ENCODE measurements around the gene CDK6. TPM values are rescaled to one million over a fixed set of nuclear protein-coding genes. Genes with fewer than 3 reads are reported as not detected.

The CDK6 gene
- total RNA-seq, 2 experiments from 2014 or later: 84.1 to 95.4 TPM

DNA sequence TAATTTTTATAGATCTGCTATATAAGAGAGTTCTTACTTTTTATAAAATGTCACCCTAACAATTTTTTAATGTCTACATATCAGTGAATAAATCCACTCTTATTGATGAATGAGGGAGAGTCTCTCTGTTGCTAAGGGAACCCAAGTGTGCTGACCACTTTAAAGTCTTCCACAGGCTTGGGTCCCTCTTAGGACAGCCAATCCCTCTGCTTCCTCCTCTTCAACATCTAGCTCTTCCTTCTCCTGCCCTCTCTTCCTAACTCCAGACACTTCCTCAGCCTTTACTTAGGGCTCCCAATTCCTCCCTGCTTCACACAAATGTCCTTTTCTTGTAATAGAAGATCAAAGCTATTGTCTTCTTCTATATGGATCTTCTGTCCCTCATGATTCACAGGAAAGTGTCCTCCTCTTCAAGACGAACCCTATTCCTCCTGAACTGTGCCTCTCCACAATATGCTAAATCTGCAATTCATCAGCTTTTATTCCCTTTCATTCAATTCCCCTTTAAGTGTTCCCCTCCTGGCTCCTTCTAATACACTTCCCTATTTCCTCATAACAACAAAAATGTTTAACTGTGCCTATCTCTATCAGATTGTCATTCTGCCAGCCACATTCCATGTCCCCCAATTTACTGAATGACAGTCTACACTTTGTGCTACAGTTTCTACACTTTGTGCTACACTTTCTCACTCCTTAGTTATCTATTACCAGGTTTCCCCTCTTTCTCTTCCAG lies 37.7 kb downstream of the CDK6 start:
- Mint-ChIP-seq H3K9me3 (peaks cover 7% of the 10 kb centered on the region), H3K4me1 (peaks cover 13% of the 10 kb centered on the region), H3K4me3 (no peak overlapping the region), H3K27me3 (no peaks in the 10 kb centered on the region), H3K36me3 (ENCODE audit: low read depth) (peaks cover 20% of the 10 kb centered on the region), H3K27ac (no peak overlapping the region)
- DNase-seq: no peak
- POLR2A ChIA-PET: no interaction called here
- CTCF ChIA-PET: interaction anchor here (1.7 kb wide), 1 partner anchor 157 kb away, joined by 4 read pairs; no protein-coding TSS in a partner anchor

DNA sequence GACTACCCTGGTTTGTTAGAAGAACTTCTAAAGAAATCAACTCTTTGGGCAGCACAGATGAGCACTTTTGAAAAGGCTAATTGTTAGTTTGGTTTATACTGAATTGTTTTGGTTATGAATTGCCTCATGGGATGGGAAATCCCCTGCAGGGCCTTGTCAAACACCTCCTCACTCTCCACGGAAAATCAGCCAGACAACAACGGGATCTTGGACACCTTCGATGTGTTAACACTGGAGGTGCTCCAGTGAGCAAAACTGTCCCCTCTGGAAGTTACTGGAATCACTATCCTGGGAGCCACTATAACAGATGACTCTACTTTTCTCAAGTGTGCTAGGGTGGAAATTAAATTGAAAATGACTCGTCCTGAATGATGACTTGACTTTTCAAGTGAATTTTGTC lies 38.7 kb downstream of the CDK6 start:
- POLR2A ChIA-PET: no interaction called here
- CTCF ChIA-PET: no interaction called here
- no peaks in the 10 kb centered on the region for H3K9me3 Mint-ChIP-seq
- peaks cover 19% of the 10 kb centered on the region for H3K36me3 Mint-ChIP-seq (ENCODE audit: low read depth)
- no peaks in the 10 kb centered on the region for H3K27me3 Mint-ChIP-seq
- H3K4me3 Mint-ChIP-seq: no peak overlapping the region
- peaks cover 23% of the 10 kb centered on the region for H3K4me1 Mint-ChIP-seq
- H3K27ac Mint-ChIP-seq: no peak overlapping the region
- no peak for DNase-seq

DNA sequence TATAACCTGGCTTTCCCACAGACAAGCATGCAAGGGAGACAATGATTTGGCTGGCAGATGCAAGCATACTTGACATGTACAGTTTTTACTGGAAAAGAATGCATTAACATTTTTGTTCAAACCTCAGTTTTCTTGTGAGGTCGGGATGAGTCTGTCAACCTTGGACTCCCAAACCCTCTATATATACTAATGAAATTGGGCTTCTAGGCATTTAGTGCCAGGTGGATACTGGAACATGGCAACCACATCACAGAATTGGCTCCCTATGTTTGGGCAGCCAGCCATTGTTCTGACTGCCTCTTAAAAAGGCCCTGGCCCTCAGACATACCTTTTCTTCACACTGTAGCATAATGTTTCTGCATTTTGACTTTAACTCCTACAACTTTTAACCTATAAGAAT lies 39.1 kb downstream of the CDK6 start:
- Mint-ChIP-seq H3K9me3 (peaks cover 3% of the 10 kb centered on the region), H3K4me1 (peaks cover 27% of the 10 kb centered on the region), H3K27me3 (no peaks in the 10 kb centered on the region), H3K4me3 (no peak overlapping the region), H3K27ac (no peak overlapping the region), H3K36me3 (ENCODE audit: low read depth) (peaks cover 23% of the 10 kb centered on the region)
- DNase-seq: no peak
- ChIA-PET CTCF (interaction anchor here (1.1 kb wide), 1 partner anchor 22 kb away, joined by 3 read pairs; no protein-coding TSS in a partner anchor), POLR2A (no interaction called here)

DNA sequence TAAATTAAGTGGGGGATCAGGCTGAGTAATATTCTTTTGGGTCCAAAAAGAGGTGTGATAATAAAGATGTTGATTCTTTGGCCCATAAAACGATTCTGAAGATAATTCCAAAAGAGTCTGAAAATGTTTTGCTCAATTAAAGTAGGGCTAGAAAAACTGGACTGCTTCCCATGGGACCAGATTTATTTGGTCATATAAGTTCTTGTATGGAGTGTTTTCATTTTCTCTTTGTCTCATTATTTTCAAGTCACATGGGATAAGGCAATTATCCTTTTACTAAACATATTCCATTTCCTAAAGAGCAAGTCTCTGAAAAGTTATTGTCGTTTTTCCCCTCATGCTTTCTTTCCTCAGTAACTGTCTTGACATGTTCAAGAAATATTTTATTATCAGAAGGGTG lies 41.5 kb downstream of the CDK6 start:
- peaks cover 14% of the 10 kb centered on the region for H3K9me3 Mint-ChIP-seq
- peaks cover 44% of the 10 kb centered on the region for H3K36me3 Mint-ChIP-seq (ENCODE audit: low read depth)
- DNase-seq: no peak
- H3K27me3 Mint-ChIP-seq: no peaks in the 10 kb centered on the region
- no peak overlapping the region for H3K27ac Mint-ChIP-seq
- peaks cover 30% of the 10 kb centered on the region for H3K4me1 Mint-ChIP-seq
- ChIA-PET CTCF (no interaction called here), POLR2A (no interaction called here)
- H3K4me3 Mint-ChIP-seq: no peak overlapping the region

DNA sequence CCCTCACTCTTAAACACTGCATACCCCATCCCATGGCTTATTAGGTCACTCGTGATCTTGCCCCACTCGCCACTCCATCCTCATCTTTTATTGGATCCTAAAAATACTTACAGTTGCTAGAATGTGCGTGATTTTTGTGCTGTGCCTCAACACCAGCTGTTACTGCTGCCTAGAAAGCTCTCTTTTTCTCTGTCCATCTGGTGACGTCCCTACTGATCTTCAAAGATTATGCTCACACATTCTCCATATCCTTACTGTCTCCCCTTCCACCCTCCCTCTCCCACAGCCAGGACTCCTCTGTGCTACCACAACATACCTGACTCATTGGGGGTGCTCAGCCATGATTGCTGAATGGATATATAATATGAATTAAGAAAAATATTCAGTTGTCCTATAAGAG lies 42.0 kb downstream of the CDK6 start:
- peaks cover 18% of the 10 kb centered on the region for H3K9me3 Mint-ChIP-seq
- POLR2A ChIA-PET: no interaction called here
- no peak for DNase-seq
- H3K4me3 Mint-ChIP-seq: no peak overlapping the region
- no peaks in the 10 kb centered on the region for H3K27me3 Mint-ChIP-seq
- H3K27ac Mint-ChIP-seq: no peak overlapping the region
- CTCF ChIA-PET: interaction anchor here (1.4 kb wide), 1 partner anchor 22 kb away, joined by 3 read pairs; no protein-coding TSS in a partner anchor
- peaks cover 31% of the 10 kb centered on the region for H3K4me1 Mint-ChIP-seq
- peaks cover 48% of the 10 kb centered on the region for H3K36me3 Mint-ChIP-seq (ENCODE audit: low read depth)

DNA sequence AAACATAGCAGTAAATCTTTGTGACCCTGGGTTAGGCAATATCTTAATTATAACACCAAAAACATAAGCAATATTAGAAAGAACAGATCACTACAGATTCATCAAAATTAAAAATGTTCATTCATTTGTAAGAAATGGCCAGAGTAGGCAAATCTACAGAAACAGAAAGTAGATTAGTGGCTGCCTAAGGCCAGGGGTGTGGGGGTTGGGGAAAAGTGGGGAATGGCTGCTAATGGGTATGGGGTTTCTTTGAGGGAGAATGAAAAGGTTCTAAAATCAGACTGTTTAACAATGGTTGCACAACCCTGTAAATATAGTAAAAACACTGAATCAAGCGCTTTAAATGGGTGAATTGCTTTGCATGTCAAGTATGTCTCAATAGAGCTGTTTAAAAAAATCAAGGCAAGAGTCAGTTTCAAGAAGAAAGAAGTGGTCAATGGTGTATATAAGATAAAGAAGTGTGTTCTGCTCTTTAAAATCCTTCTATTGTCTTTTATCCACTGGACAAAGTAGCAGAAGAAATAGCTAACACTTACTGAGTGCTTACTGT lies 42.6 kb downstream of the CDK6 start:
- Mint-ChIP-seq H3K27me3 (no peaks in the 10 kb centered on the region), H3K27ac (no peak overlapping the region), H3K36me3 (ENCODE audit: low read depth) (peaks cover 54% of the 10 kb centered on the region), H3K4me3 (no peak overlapping the region), H3K9me3 (peaks cover 22% of the 10 kb centered on the region), H3K4me1 (peaks cover 34% of the 10 kb centered on the region)
- CTCF ChIA-PET: interaction anchor here (1.0 to 1.6 kb wide), 4 partner anchors 10 to 21 kb away, joined by 3 to 4 read pairs (median 4); no protein-coding TSS in a partner anchor
- DNase-seq: no peak
- POLR2A ChIA-PET: no interaction called here

DNA sequence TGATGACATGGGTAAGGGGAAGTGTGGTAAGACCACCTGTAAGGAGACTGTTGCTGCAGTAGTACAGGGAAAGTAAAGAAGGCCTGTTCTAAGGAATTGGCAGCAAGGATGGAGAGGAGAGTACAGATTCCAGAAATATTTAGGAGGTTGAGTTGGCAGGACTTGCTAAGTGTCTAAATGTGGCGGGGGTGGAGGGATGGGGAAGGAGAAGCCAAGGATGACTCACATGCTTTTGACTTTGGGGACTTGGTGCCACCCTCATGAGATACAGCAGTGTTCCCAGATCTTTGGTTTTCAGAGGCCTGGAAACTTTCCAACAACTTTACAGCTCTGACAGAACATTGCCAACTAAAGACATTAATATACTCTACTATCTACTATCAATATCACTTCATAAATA lies 45.4 kb downstream of the CDK6 start:
- Mint-ChIP-seq H3K9me3 (peaks cover 25% of the 10 kb centered on the region), H3K27ac (no peak overlapping the region), H3K4me3 (no peak overlapping the region), H3K27me3 (no peaks in the 10 kb centered on the region), H3K4me1 (peaks cover 35% of the 10 kb centered on the region), H3K36me3 (ENCODE audit: low read depth) (peaks cover 60% of the 10 kb centered on the region)
- ChIA-PET POLR2A (no interaction called here), CTCF (no interaction called here)
- DNase-seq: no peak

DNA sequence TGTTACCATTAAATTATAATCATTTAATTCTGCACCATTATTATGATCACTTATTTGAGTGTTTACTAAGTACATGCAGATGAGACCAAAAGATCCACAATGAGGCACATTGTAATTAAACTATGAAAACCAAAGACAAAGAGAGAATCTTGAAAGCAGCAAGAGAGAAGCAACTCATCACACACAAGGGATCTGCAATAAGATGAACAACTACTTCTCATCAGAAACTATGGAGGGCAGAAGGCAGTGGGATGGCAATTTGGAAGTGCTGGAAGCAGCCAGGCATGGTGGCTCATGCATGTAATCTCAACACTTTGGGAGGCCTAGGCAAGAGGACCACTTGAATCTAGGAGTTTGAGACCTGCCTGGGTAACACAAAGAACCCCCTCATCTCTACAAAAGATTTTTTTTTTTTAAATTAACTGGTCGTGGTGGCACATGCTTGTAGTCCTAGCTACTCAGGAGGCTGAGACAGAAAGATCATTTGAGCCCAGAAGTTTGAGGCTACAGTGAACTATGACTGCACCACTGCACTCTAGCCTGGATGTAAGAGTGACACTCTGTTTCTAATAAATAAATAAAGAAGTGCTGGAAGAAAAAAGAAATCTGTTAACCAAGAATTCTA lies 47.7 kb downstream of the CDK6 start:
- Mint-ChIP-seq H3K36me3 (ENCODE audit: low read depth) (peaks cover 63% of the 10 kb centered on the region), H3K9me3 (peaks cover 25% of the 10 kb centered on the region), H3K4me1 (peaks cover 40% of the 10 kb centered on the region), H3K27ac (no peak overlapping the region), H3K27me3 (no peaks in the 10 kb centered on the region), H3K4me3 (no peak overlapping the region)
- ChIA-PET CTCF (interaction anchor here (0.5 to 0.8 kb wide), 2 partner anchors 8 to 255 kb away, joined by 3 read pairs; no protein-coding TSS in a partner anchor), POLR2A (no interaction called here)
- no peak for DNase-seq

DNA sequence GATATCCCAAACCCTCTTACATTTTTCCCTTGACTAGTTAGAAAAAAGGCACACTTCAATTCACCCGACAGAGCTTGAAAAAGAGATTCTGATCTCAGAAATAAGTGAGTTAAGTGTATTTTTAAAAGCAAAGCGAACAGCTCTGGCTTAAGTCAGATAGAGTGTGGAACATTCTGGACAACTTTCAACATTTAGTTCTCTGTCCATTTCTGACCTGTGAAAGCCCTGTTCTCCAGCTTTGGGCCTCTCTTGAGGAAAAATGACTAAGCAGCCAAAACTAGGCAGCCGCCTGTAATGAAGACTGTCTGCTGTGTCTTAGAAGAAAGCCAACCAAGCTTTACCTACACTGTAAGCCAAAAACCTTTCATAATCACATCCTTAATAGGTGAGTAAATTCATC lies 50.5 kb downstream of the CDK6 start:
- POLR2A ChIA-PET: no interaction called here
- H3K4me1 Mint-ChIP-seq: peaks cover 47% of the 10 kb centered on the region
- CTCF ChIA-PET: interaction anchor here (1.1 kb wide), 1 partner anchor 15 kb away, joined by 3 read pairs; no protein-coding TSS in a partner anchor
- peaks cover 61% of the 10 kb centered on the region for H3K36me3 Mint-ChIP-seq (ENCODE audit: low read depth)
- no peaks in the 10 kb centered on the region for H3K27me3 Mint-ChIP-seq
- no peak overlapping the region for H3K4me3 Mint-ChIP-seq
- H3K27ac Mint-ChIP-seq: no peak overlapping the region
- no peak for DNase-seq
- peaks cover 27% of the 10 kb centered on the region for H3K9me3 Mint-ChIP-seq

DNA sequence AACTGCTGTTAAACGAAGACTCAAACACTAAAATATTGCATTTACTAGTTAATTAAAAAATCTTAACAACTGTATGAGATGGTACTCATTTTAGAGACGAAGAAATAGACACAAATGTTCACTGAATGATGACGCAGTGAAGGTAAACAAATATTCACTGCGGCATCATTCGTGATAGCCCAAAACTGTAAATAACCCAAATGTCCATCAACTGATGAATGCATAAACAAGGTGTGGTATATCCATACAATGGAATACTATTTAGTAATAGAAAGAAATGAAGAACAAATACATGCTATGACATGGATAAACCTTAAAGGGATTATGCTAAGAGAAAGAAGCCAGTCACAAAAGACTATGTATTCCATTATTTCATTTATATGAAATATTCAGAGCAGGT lies 51.4 kb downstream of the CDK6 start:
- Mint-ChIP-seq H3K4me1 (peaks cover 42% of the 10 kb centered on the region), H3K27me3 (no peaks in the 10 kb centered on the region), H3K4me3 (no peak overlapping the region), H3K9me3 (peaks cover 20% of the 10 kb centered on the region), H3K27ac (no peak overlapping the region), H3K36me3 (ENCODE audit: low read depth) (peaks cover 52% of the 10 kb centered on the region)
- no peak for DNase-seq
- CTCF ChIA-PET: no interaction called here
- POLR2A ChIA-PET: no interaction called here

DNA sequence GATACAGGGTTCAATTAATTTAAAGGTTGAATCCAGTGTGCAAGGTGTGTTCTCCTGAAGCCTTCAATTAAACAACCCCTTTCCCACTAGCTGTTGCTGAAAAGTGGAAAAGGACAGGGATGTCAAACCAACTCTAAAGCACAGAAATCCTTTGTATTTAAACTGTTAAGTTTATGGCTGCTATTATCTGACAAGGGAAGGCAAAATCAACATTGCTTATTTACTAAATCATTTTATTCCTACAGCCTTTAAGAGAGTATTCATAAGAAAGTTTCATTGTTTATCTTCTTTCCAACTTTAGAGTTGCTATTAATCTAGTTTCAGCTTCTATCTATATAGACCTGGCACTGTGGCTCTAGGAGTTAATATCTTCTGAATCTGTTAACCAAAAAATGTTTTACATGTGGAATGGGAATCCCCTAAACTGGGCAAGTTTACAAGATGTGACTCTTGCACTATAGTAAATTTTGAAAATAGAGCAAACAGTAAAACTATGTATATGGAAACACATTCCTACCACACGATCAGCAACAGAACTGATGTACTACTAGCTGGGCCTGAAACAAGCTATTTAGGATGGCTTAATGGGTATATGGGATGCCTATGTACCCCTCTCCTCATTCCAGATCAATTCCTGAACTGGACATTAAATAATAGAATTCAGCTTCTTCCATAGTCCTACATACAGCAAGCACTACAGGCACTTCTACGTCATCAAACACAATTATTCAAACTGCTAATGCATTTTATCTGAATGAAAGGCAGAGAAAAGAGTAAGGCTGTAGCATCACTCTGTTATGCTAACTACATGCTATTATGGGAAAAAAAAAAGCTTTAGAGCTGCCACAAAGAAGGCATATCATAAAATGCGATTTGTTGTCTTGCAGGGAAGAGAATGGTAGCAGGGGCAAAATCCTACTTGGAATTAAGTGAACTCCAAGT lies 52.8 kb downstream of the CDK6 start:
- H3K27ac Mint-ChIP-seq: no peak overlapping the region
- no peak for DNase-seq
- H3K36me3 Mint-ChIP-seq (ENCODE audit: low read depth): peaks cover 47% of the 10 kb centered on the region
- H3K4me3 Mint-ChIP-seq: no peak overlapping the region
- H3K9me3 Mint-ChIP-seq: peaks cover 14% of the 10 kb centered on the region
- POLR2A ChIA-PET: interaction anchor here (0.6 kb wide), 1 partner anchor 29 kb away, joined by 8 read pairs; no protein-coding TSS in a partner anchor
- CTCF ChIA-PET: interaction anchor here (0.6 to 1.4 kb wide), 5 partner anchors 9 to 209 kb away, joined by 3 to 4 read pairs (median 4); no protein-coding TSS in a partner anchor
- no peaks in the 10 kb centered on the region for H3K27me3 Mint-ChIP-seq
- H3K4me1 Mint-ChIP-seq: peaks cover 40% of the 10 kb centered on the region

DNA sequence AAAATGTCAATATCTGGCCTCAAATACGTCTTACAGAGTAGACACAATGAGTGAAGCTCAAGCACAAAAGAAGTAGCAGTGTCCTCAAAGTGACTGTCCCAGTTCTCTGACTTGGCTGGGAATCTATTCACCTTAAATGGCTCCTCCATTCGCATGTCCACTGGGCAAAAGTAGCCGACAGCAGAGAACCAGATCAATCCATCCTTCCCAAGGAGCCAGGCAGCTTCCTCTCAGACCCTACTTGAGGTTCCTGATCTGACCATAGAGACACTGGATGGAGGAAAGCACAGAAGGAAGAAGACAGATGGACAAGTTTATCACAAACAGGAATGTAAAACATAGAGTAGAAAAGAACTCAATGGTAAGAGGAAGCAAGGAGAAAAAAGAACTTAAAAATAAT lies 53.5 kb downstream of the CDK6 start:
- ChIA-PET POLR2A (no interaction called here), CTCF (interaction anchor here (1.2 to 1.8 kb wide), 2 partner anchors 10 to 17 kb away, joined by 4 to 6 read pairs; no protein-coding TSS in a partner anchor)
- H3K4me3 Mint-ChIP-seq: no peak overlapping the region
- H3K27me3 Mint-ChIP-seq: no peaks in the 10 kb centered on the region
- peaks cover 40% of the 10 kb centered on the region for H3K4me1 Mint-ChIP-seq
- DNase-seq: no peak
- peaks cover 13% of the 10 kb centered on the region for H3K9me3 Mint-ChIP-seq
- no peak overlapping the region for H3K27ac Mint-ChIP-seq
- peaks cover 50% of the 10 kb centered on the region for H3K36me3 Mint-ChIP-seq (ENCODE audit: low read depth)
